ENCODE results near the gene PTPRE. TPM values are rescaled to one million over a fixed set of nuclear protein-coding genes. Genes with fewer than 3 reads are reported as not detected.

PTPRE gene
- total RNA-seq, 3 donors from 2014 or later = 11.8 to 42.9 (median 25.6) TPM

GRCh38 chr10:127982601-127983000 is 75.7 kb downstream of the PTPRE start:
- Histone ChIP-seq H3K4me1 (no peaks in the 10 kb centered on the region), H3K9me3 (peaks cover 0 to 5% of the 10 kb centered on the region in 2 donors), H3K27ac (no peak overlapping the region), H3K36me3 (no peaks in the 10 kb centered on the region), H3K4me3 (no peak overlapping the region), H3K27me3 (no peaks in the 10 kb centered on the region)
- DNase-seq (ENCODE audit: low spot score in 2 of 2) = no peak
- intact Hi-C loops (cut with DNase I; ENCODE audit: low total_unique reads) = no loop called here
- TF ChIP-seq CTCF (IDR thresholded peaks at IDR 0.05) (no peak), POLR2AphosphoS5 (IDR thresholded peaks at IDR 0.05) (no peak), POLR2A (IDR thresholded peaks at IDR 0.05) (no peak)

DNA sequence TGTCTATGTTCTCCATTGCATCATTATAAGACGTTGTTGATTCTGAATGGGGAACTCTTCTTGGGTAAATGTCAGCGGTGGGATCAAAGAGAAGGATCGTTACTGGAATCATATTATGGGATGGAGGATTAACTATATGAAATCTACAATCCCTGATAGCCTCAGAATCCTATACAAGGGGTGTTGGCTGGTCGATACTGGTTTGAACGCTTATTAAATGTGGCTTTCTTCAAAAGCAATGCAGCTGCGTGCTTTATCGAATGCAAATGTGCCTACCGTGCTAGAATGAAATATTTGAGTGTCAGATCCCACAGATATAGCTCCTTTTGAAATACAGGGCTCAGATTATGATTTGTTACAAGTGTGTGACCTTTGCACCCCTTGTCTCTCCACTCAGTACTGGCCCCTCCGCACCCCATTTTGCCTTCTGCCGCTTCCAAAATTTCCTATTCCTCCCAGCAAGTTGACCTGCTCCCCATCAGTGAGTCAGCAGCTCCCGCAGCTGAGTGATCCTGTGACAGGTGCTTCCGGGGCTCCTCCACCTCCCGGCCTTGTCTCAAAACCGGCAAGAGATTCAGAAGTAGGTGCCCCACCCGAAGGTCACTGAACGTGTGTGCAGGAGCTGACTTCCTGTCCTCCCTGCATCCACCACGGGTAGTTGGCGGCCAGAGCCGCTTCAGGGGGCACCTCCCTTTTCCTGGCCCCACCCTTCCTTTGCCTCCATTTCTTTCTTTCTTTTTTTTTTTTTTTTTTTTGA is 76.6 kb downstream of the PTPRE start:
- Histone ChIP-seq H3K27me3 (no peaks in the 10 kb centered on the region), H3K4me1 (no peaks in the 10 kb centered on the region), H3K36me3 (no peaks in the 10 kb centered on the region), H3K27ac (peak overlapping the region in 1 of 2 donors; percentile 25), H3K9me3 (peaks cover 0 to 5% of the 10 kb centered on the region in 2 donors), H3K4me3 (no peak overlapping the region)
- no peak for TF ChIP-seq CTCF (IDR thresholded peaks at IDR 0.05)
- TF ChIP-seq POLR2A (IDR thresholded peaks at IDR 0.05) = no peak
- TF ChIP-seq POLR2AphosphoS5 (IDR thresholded peaks at IDR 0.05) = no peak
- intact Hi-C loops (cut with DNase I; ENCODE audit: low total_unique reads) = no loop called here
- DNase-seq (ENCODE audit: low spot score in 2 of 2) = no peak

GRCh38 chr10:127984945-127985344 is 78.0 kb downstream of the PTPRE start:
- Histone ChIP-seq H3K27me3 (no peaks in the 10 kb centered on the region), H3K9me3 (peaks cover 0 to 1% of the 10 kb centered on the region in 2 donors), H3K4me3 (no peak overlapping the region), H3K27ac (no peak overlapping the region), H3K4me1 (no peaks in the 10 kb centered on the region), H3K36me3 (no peaks in the 10 kb centered on the region)
- intact Hi-C loops (cut with DNase I; ENCODE audit: low total_unique reads) = no loop called here
- no peak for DNase-seq (ENCODE audit: low spot score in 2 of 2)
- TF ChIP-seq CTCF (IDR thresholded peaks at IDR 0.05) = no peak
- TF ChIP-seq POLR2A (IDR thresholded peaks at IDR 0.05) = no peak
- TF ChIP-seq POLR2AphosphoS5 (IDR thresholded peaks at IDR 0.05) = no peak

GRCh38 chr10:127986531-127987466 is 79.9 kb downstream of the PTPRE start:
- H3K27ac ChIP-seq = peak overlapping the region; percentile 42 to 62
- no peaks in the 10 kb centered on the region for H3K9me3 ChIP-seq
- DNase-seq (ENCODE audit: low spot score in 2 of 2) = no peak
- no peak for TF ChIP-seq CTCF (IDR thresholded peaks at IDR 0.05)
- no peak for TF ChIP-seq POLR2A (IDR thresholded peaks at IDR 0.05)
- no peak for TF ChIP-seq POLR2AphosphoS5 (IDR thresholded peaks at IDR 0.05)
- H3K4me3 ChIP-seq = no peak overlapping the region
- no peaks in the 10 kb centered on the region for H3K27me3 ChIP-seq
- intact Hi-C loops (cut with DNase I; ENCODE audit: low total_unique reads) = no loop called here
- no peaks in the 10 kb centered on the region for H3K36me3 ChIP-seq
- H3K4me1 ChIP-seq = peaks cover 0 to 5% of the 10 kb centered on the region in 2 donors

Data from breast epithelium (tissue), 4 donors.